A549 (cell line): ENCODE data around the gene CDK11B. TPM values are rescaled to one million over a fixed set of nuclear protein-coding genes. Genes with fewer than 3 reads are reported as not detected.

ENCODE experiments used
- ATAC-seq, 2 experiments: fragments of 200-7000 bp in 1 of 2; fragments of >200 bp in 1 of 2; cut with Nextera tagmentation in 1 of 2; cut with Tn5 transposase in 1 of 2; 3 replicates each; pipeline versions ENCODE4 v1.8.0 to v1.9.1; 2018 to 2020; ENCODE audit warnings: mild to moderate bottlenecking in 1 of 2, moderate library complexity in 1 of 2
- CTCF ChIA-PET: fragments of 300-600 bp; sonication (Branson Sonifier 250); formaldehyde crosslinking; extraction: SDS; loops from one replicate; lab custom pipeline; 2021; ENCODE audit warnings: antibody characterized with exemption, inconsistent platforms; lab: Yijun Ruan, JAX
- POLR2A ChIA-PET: fragments of 350-600 bp; formaldehyde crosslinking; extraction: SDS; loops from one replicate; lab custom pipeline; 2021; ENCODE audit warnings: antibody characterized with exemption, inconsistent platforms; lab: Yijun Ruan, JAX
- DNase-seq, 2 experiments: peaks; one replicate each; pipeline versions ENCODE4 v3.0.0 to v3.0.0-alpha.2; 2011 to 2016; ENCODE audit warnings: low read depth in 1 of 2, low spot score in 1 of 2
- FAIRE-seq: peaks from 2 replicates; lab custom pipeline; 2011; peaks lifted over from hg19 to GRCh38; lab: Jason Lieb, UNC
- H3K27ac ChIP-seq, 2 experiments: fragments of >200 bp; sonication (Bioruptor Twin); formaldehyde crosslinking; 3 replicates each; pipeline ENCODE4 v1.5.1; 2016 to 2017
- H3K4me1 ChIP-seq: fragments of >200 bp; sonication (Bioruptor Twin); formaldehyde crosslinking; 3 replicates; pipeline ENCODE4 v1.6.1; 2016
- H3K4me2 ChIP-seq: fragments of >200 bp; sonication (Bioruptor Twin); formaldehyde crosslinking; 3 replicates; pipeline ENCODE4 v1.6.1; 2016
- H3K4me3 ChIP-seq: fragments of >200 bp; sonication (Bioruptor Twin); formaldehyde crosslinking; 3 replicates; pipeline ENCODE4 v1.5.1; 2016
- H3K9me3 ChIP-seq: fragments of >200 bp; sonication (Bioruptor Twin); formaldehyde crosslinking; 3 replicates; pipeline ENCODE4 v1.6.1; 2016
- BCL3 ChIP-seq: fragments of >200 bp; sonication (Bioruptor Twin); formaldehyde crosslinking; IDR thresholded peaks from 3 replicates; pipeline ENCODE4 v1.6.1; 2016
- CBX2 ChIP-seq: fragments of 200-600 bp; sonication (generic); IDR thresholded peaks from 2 replicates; pipeline ENCODE4 v1.6.1; 2016; ENCODE audit warnings: low read depth, mild to moderate bottlenecking, borderline replicate concordance
- CEBPB ChIP-seq, 2 experiments: fragments of >200 bp in 1 of 2; sonication (Bioruptor Twin) in 1 of 2; formaldehyde crosslinking in 1 of 2; IDR thresholded peaks; 2 replicates each; pipeline ENCODE4 v1.6.1; 2012 to 2016
- CHD4 ChIP-seq: fragments of 200-600 bp; sonication (generic); IDR thresholded peaks from 2 replicates; pipeline ENCODE4 v1.6.1; 2016; ENCODE audit warnings: antibody characterized with exemption, mild to moderate bottlenecking, borderline replicate concordance
- EHMT2 ChIP-seq: fragments of 200-600 bp; sonication (generic); IDR thresholded peaks from 2 replicates; pipeline ENCODE4 v1.6.1; 2016; ENCODE audit warnings: antibody characterized with exemption, low read depth, mild to moderate bottlenecking, moderate library complexity
- ELK1 ChIP-seq: fragments of 150-350 bp; IDR thresholded peaks from 2 replicates; pipeline ENCODE4 v1.6.1; 2014; ENCODE audit warnings: low read depth, mild to moderate bottlenecking, low read length
- HEYL ChIP-seq: fragments of 250-450 bp; sonication (Bioruptor Pico); IDR thresholded peaks from 2 replicates; pipeline ENCODE4 v1.8.0; 2021; ENCODE audit warnings: mild to moderate bottlenecking, moderate library complexity
- HMGXB4 ChIP-seq: fragments of 250-450 bp; sonication (Bioruptor Pico); IDR thresholded peaks from 2 replicates; pipeline ENCODE4 v1.5.0; 2021; ENCODE audit warnings: mild to moderate bottlenecking, moderate library complexity, borderline replicate concordance
- HOXB5 ChIP-seq: fragments of 250-450 bp; sonication (Bioruptor Pico); IDR thresholded peaks from 2 replicates; pipeline ENCODE4 v1.5.0; 2020; ENCODE audit warnings: mild to moderate bottlenecking, moderate library complexity
- JUN ChIP-seq, 2 experiments: fragments of >200 bp; sonication (Bioruptor Twin); formaldehyde crosslinking; IDR thresholded peaks; 2 replicates in 1 of 2; 3 replicates in 1 of 2; pipeline ENCODE4 v1.6.1; 2016 to 2017
- KDM5A ChIP-seq: fragments of 200-600 bp; sonication (generic); IDR thresholded peaks from 2 replicates; pipeline ENCODE4 v1.6.1; 2016; ENCODE audit warnings: antibody characterized with exemption, mild to moderate bottlenecking
- MAX ChIP-seq: IDR thresholded peaks from 2 replicates; pipeline ENCODE4 v1.6.1; 2012
- MAZ ChIP-seq: fragments of 150-350 bp; IDR thresholded peaks from 2 replicates; pipeline ENCODE4 v1.6.1; 2014; ENCODE audit warnings: antibody characterized with exemption, low read depth, low read length, borderline replicate concordance
- MYC ChIP-seq: IDR thresholded peaks from 2 replicates; pipeline ENCODE4 v1.6.1; 2012; ENCODE audit warnings: mild to moderate bottlenecking, inconsistent platforms, low read length, improper control_type of control experiment, borderline replicate concordance
- NFE2L2 ChIP-seq: fragments of 150-350 bp; conservative IDR thresholded peaks from 2 replicates; pipeline ENCODE4 v1.6.1; 2014; ENCODE audit warnings: low read length
- NPAS2 ChIP-seq: fragments of 250-450 bp; sonication (Bioruptor Pico); IDR thresholded peaks from 2 replicates; pipeline ENCODE4 v1.8.0; 2022; ENCODE audit warnings: mild to moderate bottlenecking, moderate library complexity, borderline replicate concordance
- PBX3 ChIP-seq: IDR thresholded peaks from 2 replicates; pipeline ENCODE4 v1.6.1; 2012
- PHF8 ChIP-seq: fragments of 200-600 bp; sonication (generic); IDR thresholded peaks from 2 replicates; pipeline ENCODE4 v1.6.1; 2016; ENCODE audit warnings: low read depth, mild to moderate bottlenecking, antibody characterized with exemption, moderate library complexity, borderline replicate concordance
- POLR2AphosphoS2 ChIP-seq: conservative IDR thresholded peaks from 2 replicates; pipeline ENCODE4 v1.6.1; 2012; ENCODE audit warnings: low read length, improper control_type of control experiment, inconsistent platforms
- TFCP2L1 ChIP-seq: fragments of 250-450 bp; sonication (Bioruptor Pico); IDR thresholded peaks from 2 replicates; pipeline ENCODE4 v1.5.0; 2021; ENCODE audit warnings: mild to moderate bottlenecking
- TP53 ChIP-seq: fragments of 250-450 bp; sonication (Bioruptor Pico); IDR thresholded peaks from 2 replicates; pipeline ENCODE4 v1.5.0; 2021; ENCODE audit warnings: mild to moderate bottlenecking, moderate library complexity
- ZNF302 ChIP-seq: fragments of 250-450 bp; sonication (Bioruptor Pico); IDR thresholded peaks from 2 replicates; pipeline ENCODE4 v1.9.0; 2021; ENCODE audit warnings: inconsistent platforms, mild to moderate bottlenecking, moderate library complexity
- WGBS: methylation state at CpG from one replicate; pipeline ENCODE4 v1.1.6; 2017; ENCODE audit errors: missing lambda C conversion rate; 5-methylcytosine and 5-hydroxymethylcytosine counted together
- polyA plus RNA-seq, 4 experiments: library from polyadenylated mRNA; depleted of rRNA in 3 of 4; stranded (reverse); fragments of >200 nt; fragmentation: RNase III in 1 of 4; extraction: RNeasy Plus Mini Kit Qiagen cat#74134 plus additional on column Dnase treatment in 1 of 4; gene quantifications; 2 replicates in 3 of 4; 3 replicates in 1 of 4; pipeline ENCODE4 v1.2.3, GENCODE V29; 2011 to 2017

The CDK11B gene
- polyA plus RNA-seq, 2 of the 4 experiments (the other 2 are of a cell fraction): 7.6 to 33.8 TPM

- 77% methylated on average over 24 of the region's 48 CpGs for WGBS
- Histone ChIP-seq H3K27ac (no peak overlapping the region), H3K4me1 (no peaks in the 10 kb centered on the region), H3K4me2 (no peak overlapping the region), H3K9me3 (no peaks in the 10 kb centered on the region), H3K4me3 (no peak overlapping the region)
- FAIRE-seq (no peak), DNase-seq (no peak), ATAC-seq (no peak)
- POLR2A ChIA-PET: no interaction called here
- CTCF ChIA-PET: no interaction called here
- no peak for TF ChIP-seq PBX3
- TF ChIP-seq PHF8: no peak
- no peak for TF ChIP-seq HMGXB4 (CRISPR knock-in tag)
- no peak for TF ChIP-seq NPAS2 (CRISPR knock-in tag)
- TF ChIP-seq CBX2: no peak
- no peak for TF ChIP-seq POLR2AphosphoS2
- no peak for TF ChIP-seq BCL3
- TF ChIP-seq MAX: no peak
- TF ChIP-seq TFCP2L1 (CRISPR knock-in tag): no peak
- TF ChIP-seq TP53 (CRISPR knock-in tag): no peak
- no peak for TF ChIP-seq HEYL
- TF ChIP-seq ELK1: no peak
- TF ChIP-seq JUN (IDR thresholded peaks at IDR 0.05): no peak
- no peak for TF ChIP-seq ZNF302
- TF ChIP-seq MAZ: no peak
- no peak for TF ChIP-seq EHMT2
- TF ChIP-seq CHD4: no peak
- no peak for TF ChIP-seq CEBPB (IDR thresholded peaks at IDR 0.05)
- no peak for TF ChIP-seq KDM5A
Measured at GRCh38 chr1:1626207-1627141, 32.3 kb downstream of the CDK11B start.

- ATAC-seq: no peak
Measured at GRCh38 chr1:1625824-1626206, 33.0 kb downstream of the CDK11B start.

More at GRCh38 chr1:1625824-1626206, 33.0 kb downstream of the CDK11B start:
- H3K27ac ChIP-seq: no peak overlapping the region
- no peaks in the 10 kb centered on the region for H3K4me1 ChIP-seq
- FAIRE-seq (no peak), DNase-seq (no peak)
- no peaks in the 10 kb centered on the region for H3K9me3 ChIP-seq
- 67% methylated on average over 8 of the region's 8 CpGs for WGBS
- ChIA-PET POLR2A (no interaction called here), CTCF (no interaction called here)
- TF ChIP-seq HEYL (no peak), MYC (no peak), NFE2L2 (no peak), HOXB5 (CRISPR knock-in tag) (no peak), ZNF302 (no peak)
- no peak overlapping the region for H3K4me2 ChIP-seq
- no peak overlapping the region for H3K4me3 ChIP-seq
